ENCODE data around the gene UBA6.

Gene UBA6

GRCh38 chr4:67581208-67581857 lies 119.6 kb downstream of the UBA6 start:
- no peak for DNase-seq

- no peak for DNase-seq
Observed at GRCh38 chr4:67580577-67580976, 120.4 kb downstream of the UBA6 start.

DNA sequence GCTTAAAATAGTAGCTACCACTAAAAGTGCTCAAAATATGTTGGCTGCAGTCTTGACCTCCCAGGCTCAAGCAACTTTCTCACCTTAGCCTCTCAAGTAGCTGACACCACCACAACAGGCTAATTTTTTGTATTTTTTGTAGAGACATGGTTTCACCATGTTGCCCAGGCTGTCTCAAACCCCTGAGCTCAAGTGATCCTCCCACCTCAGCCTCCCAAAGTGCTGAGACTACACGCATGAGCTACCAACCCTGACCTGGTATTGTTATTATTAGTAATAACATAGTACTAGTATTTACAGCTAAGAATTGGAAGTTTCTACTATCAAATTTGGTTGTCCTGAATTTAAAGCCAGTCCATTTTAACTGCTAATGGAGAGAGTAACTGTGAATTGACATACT lies 124.4 kb downstream of the UBA6 start:
- no peak for DNase-seq

GRCh38 chr4:67576059-67576466 lies 124.9 kb downstream of the UBA6 start:
- DNase-seq = no peak

DNA sequence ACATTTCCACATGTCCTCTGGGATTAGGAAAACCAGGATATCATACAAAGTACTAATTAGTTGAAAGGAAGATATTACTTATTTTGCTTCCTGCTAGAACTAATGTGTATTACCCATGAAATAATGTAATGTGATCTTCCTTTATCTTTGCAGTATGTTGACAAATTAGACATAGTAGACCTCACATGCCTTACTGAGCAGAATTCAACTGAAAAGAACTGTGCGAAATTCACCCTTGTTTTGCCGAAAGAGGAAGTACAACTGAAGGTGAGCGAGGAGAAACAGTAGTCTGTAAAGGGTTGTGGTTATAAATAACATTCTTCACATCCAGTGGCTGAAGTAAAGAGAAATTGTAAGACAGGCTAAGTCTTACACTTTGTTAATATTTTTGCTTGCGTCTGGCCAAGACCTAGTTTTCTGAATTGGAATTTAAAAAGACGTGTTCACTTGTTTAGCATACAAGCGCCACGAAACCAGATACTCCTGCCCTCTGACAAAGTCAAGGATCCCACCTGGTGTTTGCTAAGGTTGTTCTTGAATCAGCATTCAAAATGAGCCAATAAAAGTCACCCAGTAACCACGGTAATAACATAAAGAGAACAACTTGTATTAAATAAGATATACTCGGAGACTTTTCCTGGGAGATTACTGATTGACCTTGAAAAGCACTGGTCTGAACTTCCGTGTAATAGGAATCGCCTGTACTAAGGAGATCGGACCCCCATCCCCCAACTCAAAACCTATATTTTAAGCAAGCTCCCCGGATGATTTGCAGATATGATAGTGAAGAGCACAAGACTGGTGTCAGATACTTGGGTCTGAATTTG lies 125.5 kb downstream of the UBA6 start:
- DNase-seq = no peak

DNA sequence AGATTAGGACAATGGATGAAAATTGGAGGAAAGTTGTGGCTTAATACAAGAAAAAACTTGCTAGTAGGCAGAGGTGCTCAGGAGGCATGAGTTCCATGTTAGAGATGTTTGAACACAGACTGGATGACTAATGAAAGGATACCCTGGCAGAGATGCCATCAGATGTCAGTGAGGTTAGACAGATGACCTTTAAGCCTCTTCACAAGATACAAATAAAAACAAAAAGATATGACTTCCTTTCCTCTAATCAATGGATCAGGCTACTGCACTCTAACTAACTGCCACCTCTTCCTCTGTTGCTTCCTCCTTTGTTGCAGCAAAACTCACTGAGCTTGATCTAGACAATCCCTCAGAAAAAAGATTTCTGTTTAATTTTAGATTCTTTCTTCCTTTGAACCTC lies 127.8 kb downstream of the UBA6 start:
- no peak for DNase-seq

DNA sequence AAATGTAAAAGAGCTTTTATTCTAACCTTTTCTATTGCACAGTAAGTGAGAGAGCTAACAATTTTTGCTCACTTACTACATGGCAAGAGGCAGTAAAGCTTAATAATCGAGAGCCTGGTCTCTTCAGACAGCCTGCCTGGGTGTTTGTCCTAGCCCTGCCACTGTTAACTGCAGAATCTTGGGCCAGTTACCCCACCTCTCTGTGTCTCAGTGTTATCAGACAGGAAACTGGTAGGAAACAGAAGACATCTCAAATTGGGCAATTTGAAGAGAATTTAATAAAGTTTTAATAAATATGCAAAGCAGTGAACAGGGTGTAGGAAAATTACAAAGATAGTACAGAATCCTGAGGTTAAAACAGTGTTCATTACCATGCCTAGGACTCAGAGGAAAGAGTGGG lies 129.0 kb downstream of the UBA6 start:
- no peak for DNase-seq

GRCh38 chr4:67570537-67570936 lies 130.4 kb downstream of the UBA6 start:
- DNase-seq = no peak

GRCh38 chr4:67568820-67569219 lies 132.1 kb downstream of the UBA6 start:
- DNase-seq = no peak

DNA sequence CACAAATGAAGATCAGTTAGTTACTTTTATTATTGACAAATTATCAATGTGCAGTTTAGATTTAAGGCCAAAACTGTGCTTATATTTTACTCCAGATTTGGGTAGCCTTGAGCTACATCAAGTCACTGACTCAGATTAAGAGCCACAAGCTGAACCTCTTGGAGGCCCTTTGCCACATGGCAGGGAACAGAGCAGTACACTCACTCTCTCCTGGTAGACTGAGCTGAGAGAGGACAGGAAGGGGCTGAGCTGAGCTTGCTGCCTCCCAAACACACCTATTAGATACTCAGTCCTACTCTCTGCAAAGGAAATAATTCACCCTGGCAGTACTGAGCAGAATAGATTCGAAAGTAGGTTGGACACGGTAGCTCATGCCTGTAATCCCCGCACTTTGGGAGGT lies 134.6 kb downstream of the UBA6 start:
- no peak for DNase-seq

GRCh38 chr4:67565284-67565683 lies 135.7 kb downstream of the UBA6 start:
- no peak for DNase-seq

Data from amygdala (tissue), 56 donors.